ENCODE measurements around the gene ARHGAP26.

GRCh38 chr5:142805339-142805738 is 35.2 kb downstream of the ARHGAP26 start:
- TF ChIP-seq TAF1 (IDR thresholded peaks at IDR 0.05; ENCODE audit: low read depth): no peak
- no peak for TF ChIP-seq REST (IDR thresholded peaks at IDR 0.05; ENCODE audit: borderline replicate concordance)
- no peak for TF ChIP-seq EZH2 (IDR thresholded peaks at IDR 0.05; ENCODE audit: borderline replicate concordance, insufficient read depth, low read length, poor library complexity, severe bottlenecking)
- TF ChIP-seq CTCF (IDR thresholded peaks at IDR 0.05; ENCODE audit: poor library complexity, severe bottlenecking): no peak
